K562 (cell line): ENCODE measurements around the gene BIRC3.

Source experiments
- CREM ChIP-seq: IDR thresholded peaks from 2 replicates; pipeline ENCODE4 v1.6.1; 2014; ENCODE audit warnings: antibody characterized with exemption, low read depth
- EP400 ChIP-seq: fragments of 450-650 bp; IDR thresholded peaks from 2 replicates; pipeline ENCODE4 v1.6.1; 2017; ENCODE audit warnings: antibody characterized with exemption, mild to moderate bottlenecking, moderate library complexity
- RBM15 ChIP-seq: fragments of 200-400 bp; formaldehyde crosslinking; IDR thresholded peaks from 2 replicates; pipeline ENCODE4 v1.6.1; 2018; ENCODE audit warnings: mild to moderate bottlenecking, low read length, moderate library complexity; ENCODE audit not compliant: insufficient read depth
- ZEB2 ChIP-seq: fragments of 450-650 bp; IDR thresholded peaks from 2 replicates; pipeline ENCODE4 v1.6.1; 2016
- TF ChIP-seq, protein P1 (sequence below), 3 experiments: IDR thresholded peaks in 2 of 3; conservative IDR thresholded peaks in 1 of 3; 2 replicates each; pipeline ENCODE4 v1.5.1; 2011 to 2012; ENCODE audit warnings: low read length in 3 of 3, mild to moderate bottlenecking in 3 of 3, control low read depth in 2 of 3, improper control_type of control experiment in 1 of 3, inconsistent platforms in 1 of 3, low read depth in 1 of 3, mixed read lengths in 1 of 3, moderate library complexity in 1 of 3; ENCODE audit not compliant: insufficient read depth in 2 of 3
- TF ChIP-seq, protein P2 (sequence below): fragments of 250-450 bp; sonication (Bioruptor Pico); IDR thresholded peaks from 2 replicates; pipeline ENCODE4 v1.4.0; 2020; ENCODE audit warnings: mild to moderate bottlenecking, moderate library complexity, borderline replicate concordance

DNA sequence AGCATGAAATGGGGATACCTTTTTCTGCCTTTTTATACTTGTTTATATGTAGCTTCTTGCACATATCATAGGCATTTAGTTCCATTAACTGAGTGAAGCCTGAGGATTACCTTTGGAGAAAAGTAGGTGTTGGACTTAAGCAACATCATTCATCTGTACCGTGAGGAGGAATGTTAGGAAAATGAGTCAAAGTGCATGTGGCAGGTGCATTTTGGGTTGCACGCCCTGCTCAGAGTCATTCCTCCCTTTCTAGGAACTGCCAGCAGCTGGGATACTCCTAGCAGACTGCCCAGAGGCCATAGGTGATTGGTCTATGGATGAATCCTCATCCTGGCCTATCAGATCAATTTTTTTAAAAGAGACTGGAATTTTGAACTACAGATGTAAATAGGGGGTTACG is 33.3 kb upstream of the BIRC3 start:
- TF ChIP-seq, protein P1, sequence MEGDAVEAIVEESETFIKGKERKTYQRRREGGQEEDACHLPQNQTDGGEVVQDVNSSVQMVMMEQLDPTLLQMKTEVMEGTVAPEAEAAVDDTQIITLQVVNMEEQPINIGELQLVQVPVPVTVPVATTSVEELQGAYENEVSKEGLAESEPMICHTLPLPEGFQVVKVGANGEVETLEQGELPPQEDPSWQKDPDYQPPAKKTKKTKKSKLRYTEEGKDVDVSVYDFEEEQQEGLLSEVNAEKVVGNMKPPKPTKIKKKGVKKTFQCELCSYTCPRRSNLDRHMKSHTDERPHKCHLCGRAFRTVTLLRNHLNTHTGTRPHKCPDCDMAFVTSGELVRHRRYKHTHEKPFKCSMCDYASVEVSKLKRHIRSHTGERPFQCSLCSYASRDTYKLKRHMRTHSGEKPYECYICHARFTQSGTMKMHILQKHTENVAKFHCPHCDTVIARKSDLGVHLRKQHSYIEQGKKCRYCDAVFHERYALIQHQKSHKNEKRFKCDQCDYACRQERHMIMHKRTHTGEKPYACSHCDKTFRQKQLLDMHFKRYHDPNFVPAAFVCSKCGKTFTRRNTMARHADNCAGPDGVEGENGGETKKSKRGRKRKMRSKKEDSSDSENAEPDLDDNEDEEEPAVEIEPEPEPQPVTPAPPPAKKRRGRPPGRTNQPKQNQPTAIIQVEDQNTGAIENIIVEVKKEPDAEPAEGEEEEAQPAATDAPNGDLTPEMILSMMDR (IDR thresholded peaks at IDR 0.05 in 2 of 3, conservative IDR thresholded peaks at IDR 0.05 in 1 of 3; ENCODE audit: insufficient read depth in 2 of 3, low read depth in 1 of 3, low read length in 3 of 3), result no peak
- TF ChIP-seq RBM15 (no peak), EP400 (no peak), CREM (no peak), ZEB2 (no peak)
- TF ChIP-seq, protein P2, sequence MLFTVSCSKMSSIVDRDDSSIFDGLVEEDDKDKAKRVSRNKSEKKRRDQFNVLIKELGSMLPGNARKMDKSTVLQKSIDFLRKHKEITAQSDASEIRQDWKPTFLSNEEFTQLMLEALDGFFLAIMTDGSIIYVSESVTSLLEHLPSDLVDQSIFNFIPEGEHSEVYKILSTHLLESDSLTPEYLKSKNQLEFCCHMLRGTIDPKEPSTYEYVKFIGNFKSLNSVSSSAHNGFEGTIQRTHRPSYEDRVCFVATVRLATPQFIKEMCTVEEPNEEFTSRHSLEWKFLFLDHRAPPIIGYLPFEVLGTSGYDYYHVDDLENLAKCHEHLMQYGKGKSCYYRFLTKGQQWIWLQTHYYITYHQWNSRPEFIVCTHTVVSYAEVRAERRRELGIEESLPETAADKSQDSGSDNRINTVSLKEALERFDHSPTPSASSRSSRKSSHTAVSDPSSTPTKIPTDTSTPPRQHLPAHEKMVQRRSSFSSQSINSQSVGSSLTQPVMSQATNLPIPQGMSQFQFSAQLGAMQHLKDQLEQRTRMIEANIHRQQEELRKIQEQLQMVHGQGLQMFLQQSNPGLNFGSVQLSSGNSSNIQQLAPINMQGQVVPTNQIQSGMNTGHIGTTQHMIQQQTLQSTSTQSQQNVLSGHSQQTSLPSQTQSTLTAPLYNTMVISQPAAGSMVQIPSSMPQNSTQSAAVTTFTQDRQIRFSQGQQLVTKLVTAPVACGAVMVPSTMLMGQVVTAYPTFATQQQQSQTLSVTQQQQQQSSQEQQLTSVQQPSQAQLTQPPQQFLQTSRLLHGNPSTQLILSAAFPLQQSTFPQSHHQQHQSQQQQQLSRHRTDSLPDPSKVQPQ (CRISPR knock-in tag), result no peak
